ENCODE results near the gene AUH.
"Not testable (repeated sequence)": the region's sequence is repeated elsewhere in the genome, so short reads cannot be mapped to it uniquely, and the experiment has no call there.

DNA sequence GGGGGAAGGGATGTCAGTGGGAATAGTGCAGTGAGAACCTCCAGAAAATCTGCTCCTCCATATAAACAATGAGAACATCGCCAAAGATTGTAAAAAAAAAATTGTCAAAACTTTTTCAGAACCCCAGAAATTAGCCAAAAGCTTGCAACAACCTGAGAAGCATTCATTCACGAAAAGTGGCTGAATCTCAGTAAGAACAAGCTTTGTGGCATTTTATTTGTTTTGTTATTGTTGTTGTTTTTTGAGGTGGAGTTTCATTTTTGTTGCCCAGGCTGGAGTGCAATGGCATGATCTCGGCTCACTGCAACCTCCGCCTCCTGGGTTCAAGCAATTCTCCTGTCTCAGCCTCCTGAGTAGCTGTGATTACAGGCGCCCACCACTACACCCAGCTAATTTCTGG is 162.8 kb downstream of the AUH start:
- TF ChIP-seq, protein P1, sequence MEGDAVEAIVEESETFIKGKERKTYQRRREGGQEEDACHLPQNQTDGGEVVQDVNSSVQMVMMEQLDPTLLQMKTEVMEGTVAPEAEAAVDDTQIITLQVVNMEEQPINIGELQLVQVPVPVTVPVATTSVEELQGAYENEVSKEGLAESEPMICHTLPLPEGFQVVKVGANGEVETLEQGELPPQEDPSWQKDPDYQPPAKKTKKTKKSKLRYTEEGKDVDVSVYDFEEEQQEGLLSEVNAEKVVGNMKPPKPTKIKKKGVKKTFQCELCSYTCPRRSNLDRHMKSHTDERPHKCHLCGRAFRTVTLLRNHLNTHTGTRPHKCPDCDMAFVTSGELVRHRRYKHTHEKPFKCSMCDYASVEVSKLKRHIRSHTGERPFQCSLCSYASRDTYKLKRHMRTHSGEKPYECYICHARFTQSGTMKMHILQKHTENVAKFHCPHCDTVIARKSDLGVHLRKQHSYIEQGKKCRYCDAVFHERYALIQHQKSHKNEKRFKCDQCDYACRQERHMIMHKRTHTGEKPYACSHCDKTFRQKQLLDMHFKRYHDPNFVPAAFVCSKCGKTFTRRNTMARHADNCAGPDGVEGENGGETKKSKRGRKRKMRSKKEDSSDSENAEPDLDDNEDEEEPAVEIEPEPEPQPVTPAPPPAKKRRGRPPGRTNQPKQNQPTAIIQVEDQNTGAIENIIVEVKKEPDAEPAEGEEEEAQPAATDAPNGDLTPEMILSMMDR (IDR thresholded peaks at IDR 0.05), result not testable (repeated sequence)
- TF ChIP-seq EZH2 (IDR thresholded peaks at IDR 0.05; ENCODE audit: borderline replicate concordance, insufficient read depth, low read depth, low read length, poor library complexity, severe bottlenecking), result not testable (repeated sequence)

All from B cell (primary cell).